C4-2B (cell line): ENCODE data around the gene ADAMTS18.

Source experiments
- CTCF ChIP-seq: fragments of 450-650 bp; conservative IDR thresholded peaks from 2 replicates; pipeline ENCODE4 v1.5.1; 2017; ENCODE audit warnings: mild to moderate bottlenecking
- ZFX ChIP-seq: fragments of 450-650 bp; IDR thresholded peaks from 2 replicates; pipeline ENCODE4 v1.6.1; 2017

GRCh38 chr16:77359065-77359502 is 75.8 kb downstream of the ADAMTS18 start:
- no peak for TF ChIP-seq CTCF
- no peak for TF ChIP-seq ZFX
